Measurements from ENCODE around the gene CRADD.

The CRADD gene

DNA sequence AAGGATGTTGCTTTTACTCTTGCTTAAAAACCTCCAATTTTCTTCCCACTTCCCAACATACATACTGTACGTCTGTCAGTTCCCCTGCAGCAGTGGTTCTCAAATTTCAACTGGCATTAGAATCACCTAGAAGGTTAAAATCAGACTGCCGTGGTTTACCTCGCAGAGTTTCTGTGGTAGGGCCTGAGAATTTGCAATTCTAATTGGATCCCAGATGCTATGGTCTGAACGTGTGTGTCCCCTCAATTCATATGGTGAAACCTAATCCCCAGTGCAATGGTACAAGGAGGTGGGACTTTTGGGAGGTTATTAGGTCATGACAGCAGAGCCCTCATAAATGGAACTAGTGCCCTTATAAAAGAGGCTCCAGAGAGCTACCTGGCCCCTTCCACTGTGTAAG is 226.9 kb downstream of the CRADD start:
- Histone ChIP-seq H3K9me3 (ENCODE audit: control insufficient read depth, low read length) (no peaks in the 10 kb centered on the region), H3K36me3 (ENCODE audit: control insufficient read depth, insufficient read depth, low read length) (no peaks in the 10 kb centered on the region), H3K27ac (ENCODE audit: low read depth, low read length, severe bottlenecking) (no peak overlapping the region), H3K4me1 (ENCODE audit: control insufficient read depth, insufficient read depth, low read length, poor library complexity, severe bottlenecking) (no peaks in the 10 kb centered on the region), H3K4me3 (ENCODE audit: extremely low read depth, insufficient read depth, low read length, poor library complexity, severe bottlenecking) (no peak overlapping the region)
- WGBS, 2 experiments (ENCODE audit: insufficient coverage in 2 of 2) = 72 to 83% methylated on average over 3 to 4 of the region's 4 CpGs

DNA sequence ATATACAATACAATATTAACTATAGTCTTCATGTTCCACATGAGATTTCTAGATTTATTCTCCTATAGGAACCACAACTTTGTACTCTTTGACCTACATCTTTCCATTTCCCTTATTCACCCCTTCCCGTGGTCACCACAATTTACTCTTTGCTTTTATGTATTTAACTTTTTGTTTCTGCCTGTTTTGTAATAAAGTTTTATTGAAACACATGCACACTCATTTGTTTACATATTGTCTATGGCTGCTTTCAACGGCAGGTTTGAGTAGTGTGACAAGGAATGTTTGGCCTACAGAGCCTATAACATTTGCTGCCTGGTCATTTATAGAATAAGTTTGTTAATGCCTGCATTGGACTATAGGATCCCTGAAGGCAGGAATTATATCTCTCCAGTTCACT is 231.1 kb downstream of the CRADD start:
- no peak overlapping the region for H3K4me3 ChIP-seq (ENCODE audit: extremely low read depth, insufficient read depth, low read length, poor library complexity, severe bottlenecking)
- no peaks in the 10 kb centered on the region for H3K36me3 ChIP-seq (ENCODE audit: control insufficient read depth, insufficient read depth, low read length)
- 100% methylated on average over 1 of the region's 2 CpGs for WGBS, 2 experiments (ENCODE audit: insufficient coverage in 2 of 2)
- H3K9me3 ChIP-seq (ENCODE audit: control insufficient read depth, low read length) = no peaks in the 10 kb centered on the region
- no peak overlapping the region for H3K27ac ChIP-seq (ENCODE audit: low read depth, low read length, severe bottlenecking)
- no peaks in the 10 kb centered on the region for H3K4me1 ChIP-seq (ENCODE audit: control insufficient read depth, insufficient read depth, low read length, poor library complexity, severe bottlenecking)

DNA sequence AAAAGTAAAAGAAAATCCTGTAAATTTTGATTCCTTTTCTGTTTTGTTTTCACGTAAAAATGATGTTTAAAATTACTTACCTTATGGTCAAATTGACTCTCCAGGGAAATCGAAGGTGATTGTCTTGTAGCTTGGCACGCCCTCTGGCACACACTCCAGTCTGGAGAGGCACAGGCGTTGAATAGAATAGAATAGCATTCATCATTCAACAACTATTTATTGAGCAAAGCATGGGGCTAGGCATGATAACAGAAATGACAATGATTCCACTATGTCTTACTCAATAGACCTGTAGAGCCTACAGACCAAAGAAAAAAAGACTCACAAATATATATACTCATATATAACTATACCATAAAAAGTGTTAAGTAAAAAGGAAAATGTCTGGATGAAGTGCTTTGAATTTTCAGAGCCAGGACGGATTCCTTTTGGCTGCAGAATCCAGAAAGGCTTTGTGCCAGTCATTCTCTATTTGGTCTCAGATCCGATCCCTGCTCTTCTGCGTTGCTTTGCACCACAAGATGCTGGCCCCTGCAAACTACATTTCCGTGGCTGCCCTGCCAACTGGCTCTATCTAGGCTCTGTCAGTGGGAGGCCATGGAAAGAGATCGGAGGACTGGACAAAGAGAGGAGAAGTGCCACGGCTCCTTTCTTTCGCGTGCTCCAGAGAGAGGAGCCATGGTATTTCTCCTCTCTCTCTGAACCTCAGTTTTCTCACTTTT is 231.8 kb downstream of the CRADD start:
- WGBS, 2 experiments (ENCODE audit: insufficient coverage in 2 of 2) = 91 to 95% methylated on average over 6 to 8 of the region's 12 CpGs
- no peak overlapping the region for H3K27ac ChIP-seq (ENCODE audit: low read depth, low read length, severe bottlenecking)
- H3K4me3 ChIP-seq (ENCODE audit: extremely low read depth, insufficient read depth, low read length, poor library complexity, severe bottlenecking) = no peak overlapping the region

DNA sequence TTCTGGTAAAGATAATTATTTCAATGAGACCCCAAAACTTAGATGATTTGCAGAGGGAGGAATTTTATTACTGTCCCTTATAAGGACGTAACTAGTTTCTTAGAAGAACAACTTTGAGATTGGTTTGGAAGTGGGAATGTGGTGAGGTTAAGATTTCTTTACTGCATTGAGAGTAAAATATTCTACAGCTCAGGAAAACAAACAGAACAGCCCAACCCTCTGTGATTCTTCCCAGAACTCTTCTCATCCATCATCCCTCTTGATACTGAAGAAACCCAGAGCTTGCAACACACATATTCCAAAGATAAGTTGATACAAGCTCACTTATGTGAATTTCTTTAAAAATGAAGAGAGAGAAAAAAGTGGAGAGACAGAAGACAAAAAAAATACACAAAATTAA is 234.2 kb downstream of the CRADD start:
- Histone ChIP-seq H3K27ac (ENCODE audit: low read depth, low read length, severe bottlenecking) (no peak overlapping the region), H3K4me3 (ENCODE audit: extremely low read depth, insufficient read depth, low read length, poor library complexity, severe bottlenecking) (no peak overlapping the region), H3K4me1 (ENCODE audit: control insufficient read depth, insufficient read depth, low read length, poor library complexity, severe bottlenecking) (no peaks in the 10 kb centered on the region), H3K9me3 (ENCODE audit: control insufficient read depth, low read length) (no peaks in the 10 kb centered on the region), H3K36me3 (ENCODE audit: control insufficient read depth, insufficient read depth, low read length) (no peaks in the 10 kb centered on the region)
- WGBS, 2 experiments (ENCODE audit: insufficient coverage in 2 of 2) = no CpG with 5 or more reads among the region's 1 CpG

More for the DNA sequence above, 231.8 kb downstream of the CRADD start:
- no peaks in the 10 kb centered on the region for H3K4me1 ChIP-seq (ENCODE audit: control insufficient read depth, insufficient read depth, low read length, poor library complexity, severe bottlenecking)
- H3K36me3 ChIP-seq (ENCODE audit: control insufficient read depth, insufficient read depth, low read length) = no peaks in the 10 kb centered on the region
- H3K9me3 ChIP-seq (ENCODE audit: control insufficient read depth, low read length) = no peaks in the 10 kb centered on the region

DNA sequence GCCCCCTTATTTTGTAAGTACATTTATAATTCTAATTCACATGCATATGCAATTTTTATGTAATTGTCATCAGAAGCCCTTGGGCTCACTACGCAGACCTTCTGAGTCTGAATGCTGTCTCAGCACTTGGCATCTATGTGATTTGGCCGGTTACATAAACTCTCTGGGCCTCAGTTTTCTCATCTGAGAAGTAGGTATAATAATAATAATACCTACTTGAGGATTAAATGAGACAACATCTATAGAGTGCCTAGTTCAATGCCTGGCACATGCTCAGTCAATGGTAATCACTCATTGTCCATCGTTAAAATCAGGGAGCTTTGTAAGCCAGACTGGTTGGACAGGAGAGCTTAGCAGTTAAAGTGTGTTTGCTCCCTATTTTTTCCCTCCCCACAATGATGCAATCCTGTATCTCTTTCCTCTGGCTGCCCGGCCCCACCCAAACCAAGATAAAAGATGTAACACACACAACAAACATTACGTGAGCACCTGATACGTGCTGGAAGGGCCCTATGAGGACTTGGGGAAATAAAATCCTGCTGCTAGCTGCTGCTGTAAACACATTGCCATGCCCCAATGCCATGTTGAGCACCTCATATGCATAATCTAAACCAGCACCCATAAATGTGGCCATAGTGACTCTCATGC is 235.0 kb downstream of the CRADD start:
- Histone ChIP-seq H3K4me3 (ENCODE audit: extremely low read depth, insufficient read depth, low read length, poor library complexity, severe bottlenecking) (no peak overlapping the region), H3K4me1 (ENCODE audit: control insufficient read depth, insufficient read depth, low read length, poor library complexity, severe bottlenecking) (no peaks in the 10 kb centered on the region), H3K36me3 (ENCODE audit: control insufficient read depth, insufficient read depth, low read length) (no peaks in the 10 kb centered on the region), H3K27ac (ENCODE audit: low read depth, low read length, severe bottlenecking) (no peak overlapping the region), H3K9me3 (ENCODE audit: control insufficient read depth, low read length) (no peaks in the 10 kb centered on the region)
- WGBS, 2 experiments (ENCODE audit: insufficient coverage in 2 of 2) = 90 to 100% methylated on average over 2 of the region's 6 CpGs

DNA sequence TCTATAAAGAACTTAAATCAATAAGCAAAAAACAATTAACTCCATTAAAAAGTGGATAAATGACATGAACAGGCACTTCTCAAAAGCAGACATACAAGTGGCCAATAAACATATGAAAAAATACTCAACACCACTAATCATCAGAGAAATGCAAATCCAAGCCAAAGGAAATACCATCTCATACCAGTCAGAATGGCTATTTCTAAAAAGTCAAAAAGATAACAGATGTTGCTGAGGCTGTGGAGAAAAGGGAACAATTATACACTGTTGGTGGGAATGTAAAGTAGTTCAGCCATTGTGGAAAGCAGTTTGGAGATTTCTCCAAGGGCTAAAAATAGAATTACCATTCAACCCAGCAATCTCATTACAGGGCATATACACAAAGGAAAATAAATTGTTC is 236.7 kb downstream of the CRADD start:
- Histone ChIP-seq H3K4me1 (ENCODE audit: control insufficient read depth, insufficient read depth, low read length, poor library complexity, severe bottlenecking) (no peaks in the 10 kb centered on the region), H3K4me3 (ENCODE audit: extremely low read depth, insufficient read depth, low read length, poor library complexity, severe bottlenecking) (no peak overlapping the region), H3K27ac (ENCODE audit: low read depth, low read length, severe bottlenecking) (no peak overlapping the region), H3K9me3 (ENCODE audit: control insufficient read depth, low read length) (no peaks in the 10 kb centered on the region), H3K36me3 (ENCODE audit: control insufficient read depth, insufficient read depth, low read length) (no peaks in the 10 kb centered on the region)

DNA sequence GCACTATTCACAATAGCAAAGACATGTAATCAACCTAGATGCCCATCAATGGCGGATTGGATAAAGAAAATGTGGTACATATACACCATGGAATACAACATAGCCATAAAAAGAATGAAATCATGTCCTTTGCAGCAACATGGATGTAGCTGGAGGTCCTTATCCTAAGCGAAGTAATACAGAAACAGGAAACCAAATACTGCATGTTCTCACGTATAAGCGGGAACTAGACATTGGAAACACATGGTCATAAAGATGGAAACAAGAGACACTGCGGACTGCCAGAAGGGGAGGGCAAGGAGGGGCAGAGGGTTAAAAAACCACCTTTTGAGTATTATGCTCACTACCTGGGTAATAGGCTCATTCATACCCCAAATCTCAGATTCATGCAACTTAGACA is 237.1 kb downstream of the CRADD start:
- H3K36me3 ChIP-seq (ENCODE audit: control insufficient read depth, insufficient read depth, low read length) = no peaks in the 10 kb centered on the region

DNA sequence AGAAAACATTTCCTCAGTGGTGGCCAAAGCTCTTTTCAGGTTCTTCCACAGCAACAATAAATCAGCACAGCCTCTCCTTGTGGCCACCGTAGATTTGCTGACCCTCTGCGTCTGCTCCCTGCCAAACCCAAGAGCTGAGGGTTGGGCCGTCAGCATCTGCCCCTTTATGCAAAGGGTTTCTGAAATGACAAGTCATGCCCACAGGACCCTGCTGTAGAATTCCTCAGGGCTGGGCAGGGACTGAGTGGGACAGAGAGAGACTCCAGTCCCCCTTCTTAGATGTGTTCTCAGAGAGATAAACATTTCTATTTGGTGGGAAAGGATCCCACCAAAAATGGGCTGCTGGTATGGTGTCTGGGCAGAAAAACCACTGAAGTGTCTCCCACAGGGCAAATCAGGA is 238.2 kb downstream of the CRADD start:
- H3K9me3 ChIP-seq (ENCODE audit: control insufficient read depth, low read length) = no peaks in the 10 kb centered on the region
- 79 to 91% methylated on average over 3 of the region's 3 CpGs for WGBS, 2 experiments (ENCODE audit: insufficient coverage in 2 of 2)
- H3K36me3 ChIP-seq (ENCODE audit: control insufficient read depth, insufficient read depth, low read length) = no peaks in the 10 kb centered on the region
- H3K4me1 ChIP-seq (ENCODE audit: control insufficient read depth, insufficient read depth, low read length, poor library complexity, severe bottlenecking) = no peaks in the 10 kb centered on the region
- H3K4me3 ChIP-seq (ENCODE audit: extremely low read depth, insufficient read depth, low read length, poor library complexity, severe bottlenecking) = no peak overlapping the region
- H3K27ac ChIP-seq (ENCODE audit: low read depth, low read length, severe bottlenecking) = no peak overlapping the region

More for the DNA sequence above, 237.1 kb downstream of the CRADD start:
- WGBS, 2 experiments (ENCODE audit: insufficient coverage in 2 of 2) = 95 to 98% methylated on average over 4 of the region's 5 CpGs
- no peaks in the 10 kb centered on the region for H3K4me1 ChIP-seq (ENCODE audit: control insufficient read depth, insufficient read depth, low read length, poor library complexity, severe bottlenecking)
- no peak overlapping the region for H3K27ac ChIP-seq (ENCODE audit: low read depth, low read length, severe bottlenecking)
- no peaks in the 10 kb centered on the region for H3K9me3 ChIP-seq (ENCODE audit: control insufficient read depth, low read length)
- H3K4me3 ChIP-seq (ENCODE audit: extremely low read depth, insufficient read depth, low read length, poor library complexity, severe bottlenecking) = no peak overlapping the region

DNA sequence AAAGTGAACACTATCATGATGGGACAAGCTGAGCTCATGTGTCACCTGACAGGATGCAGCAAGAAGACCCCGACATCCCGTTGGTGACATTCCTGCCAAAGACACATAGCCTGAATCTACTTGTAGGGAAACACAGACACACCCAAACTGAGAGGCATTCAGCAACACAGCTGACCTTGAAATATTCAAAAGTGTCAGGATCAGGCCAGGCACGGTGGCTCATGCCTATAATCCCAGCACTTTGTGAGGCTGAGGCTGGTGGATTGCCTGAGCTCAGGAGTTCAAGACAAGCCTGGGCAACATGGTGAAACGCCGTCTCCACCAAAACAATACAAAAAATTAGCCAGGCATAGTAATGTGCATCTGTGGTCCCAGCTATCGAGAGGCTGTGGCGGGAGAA is 239.2 kb downstream of the CRADD start:
- no peaks in the 10 kb centered on the region for H3K36me3 ChIP-seq (ENCODE audit: control insufficient read depth, insufficient read depth, low read length)
- WGBS, 2 experiments (ENCODE audit: insufficient coverage in 2 of 2) = 82 to 83% methylated on average over 4 to 6 of the region's 7 CpGs
- H3K27ac ChIP-seq (ENCODE audit: low read depth, low read length, severe bottlenecking) = no peak overlapping the region
- no peaks in the 10 kb centered on the region for H3K4me1 ChIP-seq (ENCODE audit: control insufficient read depth, insufficient read depth, low read length, poor library complexity, severe bottlenecking)
- no peaks in the 10 kb centered on the region for H3K9me3 ChIP-seq (ENCODE audit: control insufficient read depth, low read length)
- H3K4me3 ChIP-seq (ENCODE audit: extremely low read depth, insufficient read depth, low read length, poor library complexity, severe bottlenecking) = no peak overlapping the region

DNA sequence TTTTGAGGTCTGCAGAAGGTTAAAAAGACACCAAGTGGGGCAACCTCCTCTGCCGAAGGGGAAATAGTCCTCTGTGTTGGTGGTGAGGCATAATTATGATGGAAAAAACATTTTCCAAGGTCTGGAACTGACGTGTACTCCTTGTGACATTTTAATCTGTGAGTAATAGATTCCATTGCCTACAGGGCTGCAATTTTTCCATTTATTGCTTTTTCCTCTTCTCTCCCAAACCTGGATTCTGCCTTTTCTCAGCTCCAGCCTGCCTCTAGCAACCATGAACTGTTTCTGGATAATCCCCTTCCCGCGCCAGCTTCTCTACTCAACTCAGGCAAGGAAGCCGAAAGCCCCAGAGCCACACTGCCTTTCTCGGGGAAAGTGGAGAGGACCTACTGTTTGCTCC is 241.1 kb downstream of the CRADD start:
- Histone ChIP-seq H3K27ac (ENCODE audit: low read depth, low read length, severe bottlenecking) (no peak overlapping the region), H3K4me3 (ENCODE audit: extremely low read depth, insufficient read depth, low read length, poor library complexity, severe bottlenecking) (no peak overlapping the region), H3K36me3 (ENCODE audit: control insufficient read depth, insufficient read depth, low read length) (no peaks in the 10 kb centered on the region), H3K4me1 (ENCODE audit: control insufficient read depth, insufficient read depth, low read length, poor library complexity, severe bottlenecking) (no peaks in the 10 kb centered on the region), H3K9me3 (ENCODE audit: control insufficient read depth, low read length) (no peaks in the 10 kb centered on the region)
- 75 to 83% methylated on average over 4 to 6 of the region's 6 CpGs for WGBS, 2 experiments (ENCODE audit: insufficient coverage in 2 of 2)

DNA sequence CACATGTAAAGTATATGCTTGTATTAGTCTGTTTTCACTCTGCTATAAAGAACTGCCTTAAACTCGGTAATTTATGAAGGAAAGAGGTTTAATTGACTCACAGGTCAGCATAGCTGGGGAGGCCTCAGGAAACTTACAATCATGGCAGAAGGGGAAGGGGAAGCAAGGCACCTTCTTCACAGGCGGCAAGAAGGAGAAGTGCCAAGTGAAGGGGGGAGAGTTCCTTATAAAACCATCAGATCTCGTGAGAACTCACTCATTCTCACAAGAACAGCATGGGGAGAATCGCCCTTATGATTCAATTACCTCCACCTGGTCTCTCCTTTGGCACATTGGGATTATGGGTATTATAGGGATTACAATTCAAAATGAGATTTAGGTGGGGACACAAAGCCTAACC is 241.7 kb downstream of the CRADD start:
- Histone ChIP-seq H3K9me3 (ENCODE audit: control insufficient read depth, low read length) (no peaks in the 10 kb centered on the region), H3K4me1 (ENCODE audit: control insufficient read depth, insufficient read depth, low read length, poor library complexity, severe bottlenecking) (no peaks in the 10 kb centered on the region), H3K4me3 (ENCODE audit: extremely low read depth, insufficient read depth, low read length, poor library complexity, severe bottlenecking) (no peak overlapping the region), H3K36me3 (ENCODE audit: control insufficient read depth, insufficient read depth, low read length) (no peaks in the 10 kb centered on the region), H3K27ac (ENCODE audit: low read depth, low read length, severe bottlenecking) (no peak overlapping the region)
- 67 to 71% methylated on average over 1 of the region's 4 CpGs for WGBS, 2 experiments (ENCODE audit: insufficient coverage in 2 of 2)

Data from mesodermal cell (in vitro differentiated cells).